Hindlimb muscle (tissue), 1 donor: ENCODE measurements around the gene ASAH2B. TPM values are rescaled to one million over a fixed set of nuclear protein-coding genes. Genes with fewer than 3 reads are reported as not detected.
"Not testable (repeated sequence)": the region's sequence is repeated elsewhere in the genome, so short reads cannot be mapped to it uniquely, and the experiment has no call there.

Experiments
- DNase-seq: peaks from one replicate; pipeline ENCODE4 v3.0.0-alpha.2; 2013
- polyA plus RNA-seq: library from polyadenylated mRNA; unstranded; fragments of 120-200 nt; gene quantifications from one replicate; pipeline ENCODE4 v1.2.1, GENCODE V29; 2013; ENCODE audit not compliant: insufficient read length

The ASAH2B gene
- 5.8 TPM for polyA plus RNA-seq

- DNase-seq = peak; percentile 79
These were observed at the start of gene ASAH2B for GRCh38 chr10:50739618-50740292. Gene ASAH2B, plus strand, starts transcription at chr10:50739936. Its CDS starts 5,195 bp downstream, at chr10:50745131.

- DNase-seq = not testable (repeated sequence)
These were observed 41.9 kb upstream of the ASAH2B start for GRCh38 chr10:50697819-50698218.

- DNase-seq = not testable (repeated sequence)
These were observed 37.8 kb upstream of the ASAH2B start for GRCh38 chr10:50701947-50702346.

DNA sequence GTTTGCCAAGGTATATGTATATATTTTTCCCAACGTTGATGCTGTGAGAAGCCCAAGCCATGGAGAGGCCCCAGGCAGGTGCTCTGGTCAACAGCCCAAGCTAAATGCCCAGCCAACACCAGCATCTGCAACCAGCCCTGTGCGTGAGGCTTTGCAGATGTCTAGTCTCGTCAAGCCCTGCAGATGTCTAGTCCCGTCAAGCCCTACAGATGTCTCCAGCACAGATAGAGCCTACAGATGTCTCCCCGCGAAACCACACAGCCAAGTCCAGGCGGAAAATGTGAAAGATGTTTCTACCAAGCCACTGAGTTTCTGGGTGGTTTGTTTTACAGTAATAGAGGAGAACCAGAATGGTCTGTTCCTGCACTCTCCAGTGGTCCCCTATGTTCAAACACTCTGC lies 36.7 kb upstream of the ASAH2B start:
- not testable (repeated sequence) for DNase-seq

DNA sequence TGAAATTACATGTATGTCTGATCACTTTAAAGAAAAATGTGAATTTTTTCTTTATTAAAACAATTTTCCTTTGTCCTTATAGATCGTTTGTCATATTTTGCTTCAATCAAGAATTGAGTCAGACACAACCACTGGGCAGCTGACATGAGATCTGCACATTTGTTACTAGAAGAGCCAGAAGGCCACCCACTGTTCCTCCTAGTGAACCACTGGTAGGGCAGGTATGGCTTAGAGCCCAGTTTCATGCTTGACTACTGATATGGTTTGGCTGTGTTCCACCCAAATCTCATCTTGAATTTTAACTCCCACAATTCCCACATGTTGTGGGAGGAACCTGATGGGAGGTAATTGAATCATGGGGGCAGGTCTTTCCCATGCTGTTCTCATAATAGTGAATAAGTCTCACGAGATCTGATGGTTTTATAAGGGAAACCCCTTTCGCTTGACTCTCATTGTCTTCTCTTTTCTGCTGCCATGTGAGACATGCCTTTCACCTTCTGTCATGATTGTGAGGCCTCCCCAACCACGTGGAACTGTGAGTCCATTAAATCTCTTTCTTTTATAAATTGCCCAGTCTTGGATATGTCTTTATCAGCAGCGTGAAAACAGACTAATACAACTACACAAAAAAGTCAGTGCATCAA lies 35.2 kb upstream of the ASAH2B start:
- DNase-seq = not testable (repeated sequence)

DNA sequence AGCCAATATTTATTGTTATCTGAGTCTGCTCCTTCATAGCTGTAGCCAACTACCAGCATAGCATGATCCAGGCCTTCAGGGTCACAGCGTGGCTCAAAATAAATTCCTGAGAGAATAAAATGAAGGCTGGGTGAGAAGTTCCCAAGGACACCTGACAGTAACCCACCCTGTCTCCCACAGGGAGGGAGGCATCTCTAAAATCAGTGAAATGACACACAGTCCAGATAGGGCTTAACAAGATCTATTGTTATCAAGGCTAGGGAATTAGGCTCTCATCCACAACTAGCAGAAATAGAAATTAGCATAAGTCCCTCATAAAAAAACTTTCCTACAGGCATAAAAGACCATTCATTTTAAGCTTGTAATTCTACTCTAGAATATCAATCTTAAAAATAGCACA lies 33.7 kb upstream of the ASAH2B start:
- not testable (repeated sequence) for DNase-seq

- DNase-seq = not testable (repeated sequence)
These were observed 29.5 kb upstream of the ASAH2B start for GRCh38 chr10:50710241-50710640.

DNA sequence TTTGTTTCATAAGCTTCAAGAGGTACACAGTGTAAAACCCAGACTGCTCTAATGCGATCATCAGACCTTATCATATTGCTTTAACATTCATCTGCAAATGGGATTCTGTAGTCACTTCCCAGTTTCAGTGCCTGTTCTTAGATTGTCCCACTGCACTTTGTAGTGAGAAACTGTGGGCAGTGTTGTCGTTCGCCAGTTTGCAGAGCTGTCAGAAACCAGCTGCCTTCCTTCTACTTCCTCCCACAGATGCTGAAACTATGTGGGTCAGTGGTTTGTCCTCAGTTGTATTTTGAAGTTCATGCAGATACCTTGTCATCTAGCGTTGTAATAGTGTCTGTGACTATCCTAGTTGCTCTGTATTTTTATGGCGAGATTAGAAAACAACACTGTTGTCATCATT lies 15.9 kb upstream of the ASAH2B start:
- DNase-seq = not testable (repeated sequence)

DNA sequence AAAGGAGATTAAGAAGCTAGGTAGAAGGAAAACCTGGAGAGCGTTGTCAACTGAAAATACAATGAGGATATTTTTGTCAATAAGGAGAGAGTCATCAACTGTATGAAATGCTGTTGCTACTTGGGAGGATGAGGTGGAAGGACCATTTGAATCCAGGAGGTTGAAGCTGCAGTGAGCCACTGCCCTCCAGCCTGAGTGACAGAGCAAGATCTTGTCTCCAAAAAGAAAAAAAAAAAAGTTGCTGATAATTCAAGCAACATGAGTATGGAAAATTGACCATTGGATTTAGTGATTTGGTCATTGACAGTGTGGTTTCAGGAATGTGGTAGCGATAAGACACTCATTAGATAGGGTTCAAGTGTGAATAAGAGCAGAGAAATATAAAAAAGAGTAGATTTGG lies 11.6 kb upstream of the ASAH2B start:
- DNase-seq = not testable (repeated sequence)

DNA sequence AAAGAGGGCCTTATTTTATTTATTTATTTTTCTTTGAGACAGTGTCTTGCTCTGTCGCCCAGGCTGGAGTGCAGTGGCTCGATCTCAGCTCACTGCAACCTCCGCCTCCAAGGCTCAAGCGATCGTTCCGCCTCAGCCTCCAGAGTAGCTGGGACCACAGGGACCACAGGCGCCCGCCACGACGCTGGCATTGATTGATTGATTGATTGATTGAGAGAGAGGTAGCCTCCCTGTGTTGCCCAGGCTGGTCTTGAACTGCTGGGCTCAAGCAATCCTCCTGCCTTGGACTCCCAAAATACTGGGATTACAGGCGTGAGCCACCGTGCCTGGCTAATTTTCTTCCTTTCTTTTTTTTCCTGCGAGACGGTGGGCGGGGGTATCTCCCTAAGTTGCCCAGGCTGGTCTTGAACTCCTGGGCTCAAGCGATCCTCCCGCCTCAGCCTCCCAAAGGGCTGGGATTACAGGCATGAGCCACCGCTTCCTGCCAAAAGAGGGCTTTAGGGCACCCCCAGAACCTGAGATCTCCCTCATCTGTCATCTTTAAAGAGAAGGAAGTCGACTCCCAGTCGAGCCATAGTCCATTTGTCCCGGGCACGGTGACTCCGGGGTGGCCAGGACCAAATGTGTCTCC lies 634 bp upstream of the ASAH2B start:
- not testable (repeated sequence) for DNase-seq

DNA sequence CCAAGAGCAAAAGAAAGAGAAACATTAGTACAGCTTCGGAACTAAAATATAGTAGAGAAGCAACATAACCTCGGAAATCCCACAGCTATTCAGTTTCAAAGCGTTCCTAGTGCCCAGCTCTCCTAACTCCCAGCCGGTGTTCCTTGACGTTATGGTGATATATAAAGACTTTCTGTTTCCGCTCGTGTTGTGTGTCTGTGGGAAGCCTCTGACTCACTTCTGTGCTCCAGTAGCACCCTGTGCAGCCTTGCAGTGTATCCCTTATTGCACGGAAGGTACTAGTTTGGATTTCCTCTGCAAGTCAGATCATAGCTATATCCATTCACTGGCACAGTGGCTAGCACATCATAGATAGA lies 535 bp downstream of the ASAH2B start:
- no peak for DNase-seq

GRCh38 chr10:50742820-50743219 lies 3.1 kb downstream of the ASAH2B start:
- DNase-seq = not testable (repeated sequence)

- not testable (repeated sequence) for DNase-seq
These were observed 27.2 kb downstream of the ASAH2B start for GRCh38 chr10:50766774-50767513.

DNA sequence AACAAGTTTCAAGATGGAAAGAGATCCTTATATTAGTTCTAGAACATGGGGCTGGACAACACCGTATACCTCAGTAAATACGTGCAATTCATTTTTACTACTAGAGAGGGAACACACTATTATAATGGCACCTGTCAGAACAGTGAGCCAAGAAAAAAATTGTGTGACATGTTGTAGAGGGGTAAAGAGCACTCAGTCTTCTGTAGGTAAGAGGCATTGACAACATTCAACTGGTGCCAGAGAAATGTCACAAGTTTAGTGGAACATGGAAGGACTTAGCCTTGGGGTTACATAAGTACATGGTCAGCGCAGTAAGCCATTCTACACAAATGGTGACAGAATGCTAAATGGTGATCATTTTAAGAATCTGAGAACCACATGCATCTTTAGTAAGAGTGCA lies 32.3 kb downstream of the ASAH2B start:
- DNase-seq = not testable (repeated sequence)

- not testable (repeated sequence) for DNase-seq
These were observed 35.1 kb downstream of the ASAH2B start for GRCh38 chr10:50774868-50775267.

DNA sequence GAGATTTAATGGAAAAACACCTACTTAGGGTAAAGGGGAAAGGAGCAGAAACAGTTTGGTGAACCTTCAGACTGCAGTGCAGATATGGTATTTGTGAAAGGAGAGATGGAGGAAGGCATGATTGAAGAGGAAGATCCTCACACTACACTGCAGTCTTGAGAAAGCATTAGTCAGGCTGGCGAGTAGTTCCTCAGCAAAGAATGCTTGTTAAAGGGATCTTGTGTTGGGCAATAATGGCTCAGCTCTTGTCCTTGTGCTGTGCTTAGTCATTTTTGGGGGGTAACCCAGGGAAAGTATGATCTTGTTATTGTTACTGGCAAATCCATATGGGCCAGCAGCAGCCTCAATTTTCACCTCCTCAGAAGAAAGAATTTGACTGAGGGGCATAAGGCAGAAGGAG lies 40.3 kb downstream of the ASAH2B start:
- not testable (repeated sequence) for DNase-seq

DNA sequence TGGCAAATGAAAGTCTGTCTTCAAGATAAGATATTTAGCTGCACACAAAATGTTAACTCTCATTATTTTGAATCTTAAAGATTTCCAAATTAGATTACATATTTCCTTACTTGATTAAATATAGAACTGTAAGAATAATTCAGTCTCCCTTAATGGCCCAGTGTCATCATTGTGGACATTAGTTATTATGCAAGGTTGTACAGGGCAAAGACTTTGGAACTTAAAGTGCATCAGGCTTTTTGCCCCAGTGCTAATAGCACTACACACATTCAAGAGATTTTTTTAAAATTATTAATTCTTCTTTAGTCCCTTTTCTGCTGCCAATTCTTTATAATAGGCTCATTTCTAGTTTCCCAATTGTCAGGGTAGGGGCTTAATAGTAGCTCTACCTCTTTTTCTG lies 42.3 kb downstream of the ASAH2B start:
- not testable (repeated sequence) for DNase-seq

GRCh38 chr10:50787962-50788361 lies 48.2 kb downstream of the ASAH2B start:
- DNase-seq = not testable (repeated sequence)

DNA sequence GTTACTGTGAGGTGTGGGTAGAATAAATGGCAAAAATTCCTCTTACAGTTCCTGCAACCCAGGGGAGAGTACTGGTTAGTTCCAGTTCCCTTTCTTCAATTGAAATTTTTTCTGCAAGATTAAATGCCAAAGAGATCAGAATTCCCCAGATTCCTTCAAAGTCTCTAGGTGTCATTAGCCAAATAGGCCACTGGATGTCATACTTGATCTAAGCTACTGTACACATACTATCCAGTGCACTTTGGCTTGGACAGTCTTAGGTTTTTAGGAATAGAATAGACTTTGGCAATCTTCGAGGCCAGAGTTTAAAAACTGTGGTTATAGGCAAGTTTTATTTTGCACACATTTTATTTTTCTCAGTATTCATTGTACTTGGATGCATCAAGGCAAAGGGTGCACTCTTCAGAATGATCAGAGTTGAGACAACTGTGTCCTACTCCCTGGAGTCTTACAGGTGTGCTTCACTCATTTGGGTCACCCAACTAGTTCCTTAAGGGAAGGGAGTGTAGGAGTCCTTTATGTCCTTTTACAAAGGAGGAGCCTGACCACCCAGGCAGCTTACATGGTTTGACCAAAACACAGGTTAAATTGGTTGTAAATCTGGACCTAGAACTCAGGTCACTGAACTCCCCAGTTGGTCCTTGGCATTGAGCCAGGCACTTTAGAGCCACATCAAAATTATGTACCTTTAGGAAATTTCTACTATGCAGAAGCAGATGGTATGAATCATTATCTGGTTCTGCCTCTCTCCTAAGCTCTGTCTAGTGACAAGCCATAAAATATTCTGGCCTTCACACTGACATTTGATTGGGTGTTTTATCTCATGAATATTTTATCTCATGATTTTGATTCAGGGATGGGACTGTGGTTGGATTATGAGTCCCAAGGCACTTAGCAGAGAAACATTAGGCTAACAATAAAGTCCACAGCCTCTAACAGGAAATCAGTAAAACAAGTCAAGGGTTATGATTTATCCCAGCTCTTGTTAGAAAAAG lies 49.5 kb downstream of the ASAH2B start:
- no peak for DNase-seq

DNA sequence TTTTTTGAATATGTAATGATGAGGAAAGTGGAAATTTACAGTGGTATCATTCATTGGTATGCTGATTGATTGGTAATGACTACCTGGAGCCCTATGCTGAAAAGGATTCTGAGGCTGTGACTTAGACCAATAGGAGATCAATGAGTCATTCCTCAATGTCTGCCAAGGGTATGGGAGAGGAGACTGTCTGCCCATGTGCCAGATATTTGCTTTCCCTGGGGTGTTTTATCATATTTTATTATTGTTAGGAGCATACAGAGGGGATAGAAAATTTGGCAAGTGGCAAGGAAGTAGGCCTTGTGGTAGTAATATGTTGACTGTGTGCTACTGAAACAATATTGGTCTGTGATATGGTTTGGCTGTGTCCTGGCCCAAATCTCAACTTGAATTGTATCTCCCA lies 54.8 kb downstream of the ASAH2B start:
- no peak for DNase-seq

DNA sequence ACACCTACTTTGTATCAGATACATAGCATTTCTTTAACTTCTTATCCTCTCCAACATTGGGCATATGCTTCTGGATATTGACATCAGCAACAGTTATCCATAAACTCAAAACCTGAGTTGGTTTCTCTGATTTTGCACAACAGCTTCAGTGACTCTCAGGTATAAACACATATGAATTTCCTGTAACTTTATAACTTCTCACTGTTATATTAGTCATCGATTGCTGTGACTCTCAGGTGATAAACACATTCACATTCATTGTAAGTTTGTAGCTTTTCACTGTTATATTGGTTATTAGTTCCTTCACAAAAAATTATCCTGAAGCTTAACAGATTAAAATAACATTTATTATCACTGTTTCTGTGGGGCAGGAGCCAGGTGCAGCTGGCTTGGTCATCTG lies 57.0 kb downstream of the ASAH2B start:
- no peak for DNase-seq

DNA sequence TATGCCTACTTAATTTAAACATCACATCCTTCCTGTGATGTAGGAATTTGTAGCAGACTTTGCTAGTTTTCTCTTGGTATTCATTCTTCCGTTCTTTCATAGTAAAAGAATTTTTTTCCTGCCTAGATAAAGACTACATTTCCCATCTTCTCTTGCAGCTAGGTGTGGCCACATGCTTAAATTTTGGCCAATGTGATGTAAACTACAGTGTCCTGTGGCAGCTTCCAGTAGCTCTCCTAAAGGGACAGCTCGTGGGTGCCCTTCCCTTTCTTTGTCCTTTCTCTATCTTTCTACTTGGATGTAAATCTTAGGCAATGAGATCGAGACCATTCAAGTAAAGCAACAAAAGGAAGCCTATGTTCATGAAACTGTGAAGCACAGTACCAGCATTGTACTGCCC lies 58.6 kb downstream of the ASAH2B start:
- DNase-seq = no peak
